Neural progenitor cell (in vitro differentiated cells): ENCODE results near the gene CHRNA9. TPM values are rescaled to one million over a fixed set of nuclear protein-coding genes. Genes with fewer than 3 reads are reported as not detected.

Experiments
- DNase-seq: peaks from one replicate; pipeline ENCODE4 v3.0.0-alpha.2; 2016; ENCODE audit warnings: low spot score
- H2AFZ ChIP-seq: fragments of 200-600 bp; sonication (generic); replicated peaks from 2 replicates; pipeline ENCODE4 v1.6.1; 2016; ENCODE audit warnings: antibody characterized with exemption
- H3F3A ChIP-seq: fragments of 200-600 bp; sonication (generic); 2 replicates; pipeline ENCODE4 v1.6.1; 2016; ENCODE audit warnings: antibody characterized with exemption, low read depth
- H3K27ac ChIP-seq: fragments of 200-600 bp; sonication (generic); 2 replicates; pipeline ENCODE4 v1.5.1; 2016; ENCODE audit warnings: mild to moderate bottlenecking
- H3K27me3 ChIP-seq: fragments of 200-600 bp; sonication (generic); 2 replicates; pipeline ENCODE4 v1.6.1; 2016; ENCODE audit warnings: mild to moderate bottlenecking, moderate library complexity
- H3K36me3 ChIP-seq: fragments of 200-600 bp; sonication (generic); 2 replicates; pipeline ENCODE4 v1.5.1; 2016
- H3K4me1 ChIP-seq: fragments of 200-600 bp; sonication (generic); 2 replicates; pipeline ENCODE4 v1.6.1; 2016; ENCODE audit warnings: mixed run types
- H3K4me2 ChIP-seq: fragments of 200-600 bp; sonication (generic); 2 replicates; pipeline ENCODE4 v1.6.1; 2016
- H3K4me3 ChIP-seq: fragments of 200-600 bp; sonication (generic); 2 replicates; pipeline ENCODE4 v1.5.1; 2016
- H3K79me2 ChIP-seq: fragments of 200-600 bp; sonication (generic); 2 replicates; pipeline ENCODE4 v1.6.1; 2016; ENCODE audit warnings: low read depth
- H3K9ac ChIP-seq: fragments of 200-600 bp; sonication (generic); 2 replicates; pipeline ENCODE4 v1.6.1; 2016
- H3K9me3 ChIP-seq: fragments of 200-600 bp; sonication (generic); 2 replicates; pipeline ENCODE4 v1.5.1; 2016; ENCODE audit warnings: low read depth
- H4K20me1 ChIP-seq: fragments of 200-600 bp; sonication (generic); 2 replicates; pipeline ENCODE4 v1.6.1; 2016; ENCODE audit warnings: low read depth
- H3K27ac Mint-ChIP-seq: 3 replicates; pipeline ENCODE4 v1.8.0; 2021; ENCODE audit warnings: mixed read lengths
- H3K27me3 Mint-ChIP-seq: 2 replicates; pipeline ENCODE4 v1.8.0; 2022; ENCODE audit warnings: low read depth, mild to moderate bottlenecking, inconsistent platforms, moderate library complexity, mixed read lengths; ENCODE audit not compliant: insufficient read depth
- H3K36me3 Mint-ChIP-seq: 3 replicates; pipeline ENCODE4 v1.8.0; 2021; ENCODE audit warnings: mixed read lengths
- H3K4me1 Mint-ChIP-seq: 3 replicates; pipeline ENCODE4 v1.8.0; 2021; ENCODE audit warnings: mixed read lengths
- H3K4me3 Mint-ChIP-seq: 3 replicates; pipeline ENCODE4 v1.8.0; 2021; ENCODE audit warnings: mild to moderate bottlenecking, moderate library complexity, mixed read lengths
- H3K9me3 Mint-ChIP-seq: 3 replicates; pipeline ENCODE4 v1.8.0; 2020; ENCODE audit warnings: mixed read lengths
- CTCF ChIP-seq: fragments of 200-600 bp; sonication (generic); IDR thresholded peaks from 2 replicates; pipeline ENCODE4 v1.5.1; 2017; ENCODE audit warnings: antibody characterized with exemption, mild to moderate bottlenecking
- EZH2 ChIP-seq: fragments of 200-600 bp; sonication (generic); IDR thresholded peaks from 2 replicates; pipeline ENCODE4 v1.6.1; 2017; ENCODE audit warnings: antibody characterized with exemption, mild to moderate bottlenecking, moderate library complexity
- EZH2phosphoT487 ChIP-seq: fragments of 200-600 bp; sonication (generic); IDR thresholded peaks from 2 replicates; pipeline ENCODE4 v1.6.1; 2017; ENCODE audit warnings: antibody characterized with exemption
- total RNA-seq: library from RNA; depleted of rRNA; stranded (reverse); fragments of >200 nt; gene quantifications from 2 replicates; pipeline ENCODE4 v1.2.3, GENCODE V29; 2015; ENCODE audit warnings: low replicate concordance

The CHRNA9 gene
- total RNA-seq, 1 donor from 2014 or later, result 0.67 TPM

- Histone ChIP-seq H3K36me3 (no peaks in the 10 kb centered on the region), H3K9ac (no peak overlapping the region), H3K27me3 (no peaks in the 10 kb centered on the region), H3K4me3 (no peak overlapping the region), H4K20me1 (no peaks in the 10 kb centered on the region), H3K27ac (no peak overlapping the region), H3F3A (no peaks in the 10 kb centered on the region), H3K79me2 (no peaks in the 10 kb centered on the region), H3K4me2 (no peak overlapping the region), H2AFZ (no peak overlapping the region), H3K9me3 (no peaks in the 10 kb centered on the region), H3K4me1 (peaks cover 7% of the 10 kb centered on the region)
- Mint-ChIP-seq H3K27me3 (peaks cover 8% of the 10 kb centered on the region), H3K4me1 (peaks cover 46% of the 10 kb centered on the region), H3K9me3 (no peaks in the 10 kb centered on the region), H3K27ac (no peak overlapping the region), H3K36me3 (no peaks in the 10 kb centered on the region), H3K4me3 (no peak overlapping the region)
- TF ChIP-seq EZH2phosphoT487 (no peak), CTCF (no peak), EZH2 (no peak)
- DNase-seq, result no peak
Measured at GRCh38 chr4:40331961-40332360, 3.2 kb upstream of the CHRNA9 start.

- no peaks in the 10 kb centered on the region for H3K79me2 ChIP-seq
- no peak overlapping the region for H3K4me3 Mint-ChIP-seq
- H3K36me3 ChIP-seq, result no peaks in the 10 kb centered on the region
- H2AFZ ChIP-seq, result no peak overlapping the region
- H3K9me3 ChIP-seq, result no peaks in the 10 kb centered on the region
- DNase-seq, result no peak
- H3K4me3 ChIP-seq, result no peak overlapping the region
- TF ChIP-seq CTCF (no peak), EZH2phosphoT487 (no peak), EZH2 (no peak)
- H3F3A ChIP-seq, result no peaks in the 10 kb centered on the region
- peak overlapping the region; percentile 31 for H3K27ac Mint-ChIP-seq
- no peaks in the 10 kb centered on the region for H4K20me1 ChIP-seq
- peaks cover 36% of the 10 kb centered on the region for H3K4me1 Mint-ChIP-seq
- H3K9me3 Mint-ChIP-seq, result no peaks in the 10 kb centered on the region
- H3K4me2 ChIP-seq, result no peak overlapping the region
- no peak overlapping the region for H3K27ac ChIP-seq
- H3K36me3 Mint-ChIP-seq, result no peaks in the 10 kb centered on the region
- H3K4me1 ChIP-seq, result peaks cover 7% of the 10 kb centered on the region
- H3K27me3 Mint-ChIP-seq, result peaks cover 8% of the 10 kb centered on the region
- no peaks in the 10 kb centered on the region for H3K27me3 ChIP-seq
- H3K9ac ChIP-seq, result no peak overlapping the region
Measured at GRCh38 chr4:40333921-40334352, 1.2 kb upstream of the CHRNA9 start.

GRCh38 chr4:40335525-40335894 lies 377 bp downstream of the CHRNA9 start:
- DNase-seq, result no peak

More at GRCh38 chr4:40335525-40335894, 377 bp downstream of the CHRNA9 start:
- no peaks in the 10 kb centered on the region for H3K36me3 ChIP-seq
- H3K4me3 Mint-ChIP-seq, result no peak overlapping the region
- H3K27ac Mint-ChIP-seq, result peak overlapping the region; percentile 54
- no peak overlapping the region for H3K4me3 ChIP-seq
- no peak overlapping the region for H3K27ac ChIP-seq
- peaks cover 7% of the 10 kb centered on the region for H3K4me1 ChIP-seq
- H4K20me1 ChIP-seq, result no peaks in the 10 kb centered on the region
- TF ChIP-seq CTCF (no peak), EZH2phosphoT487 (no peak), EZH2 (no peak)
- H3K27me3 Mint-ChIP-seq, result peaks cover 4% of the 10 kb centered on the region
- peaks cover 27% of the 10 kb centered on the region for H3K4me1 Mint-ChIP-seq
- H3K9ac ChIP-seq, result no peak overlapping the region
- no peaks in the 10 kb centered on the region for H3K9me3 Mint-ChIP-seq
- H3K36me3 Mint-ChIP-seq, result no peaks in the 10 kb centered on the region
- no peaks in the 10 kb centered on the region for H3F3A ChIP-seq
- no peaks in the 10 kb centered on the region for H3K27me3 ChIP-seq
- H3K4me2 ChIP-seq, result no peak overlapping the region
- H3K9me3 ChIP-seq, result no peaks in the 10 kb centered on the region
- peak overlapping the region; percentile 83 for H2AFZ ChIP-seq
- no peaks in the 10 kb centered on the region for H3K79me2 ChIP-seq
